Retinal pigment epithelial cell (primary cell): ENCODE data around the gene ENO4.

Source experiments
- DNase-seq: peaks from one replicate; pipeline ENCODE4 v3.0.0-alpha.2; 2010; ENCODE audit warnings: low read depth
- H3K4me3 ChIP-seq: 2 replicates; pipeline ENCODE4 v1.5.1; 2011; ENCODE audit warnings: mild to moderate bottlenecking, low read length, control low read depth, moderate library complexity
- CTCF ChIP-seq: conservative IDR thresholded peaks from 2 replicates; pipeline ENCODE4 v1.5.1; 2011; ENCODE audit warnings: low read depth, low read length, control low read depth, inconsistent platforms

Gene ENO4

GRCh38 chr10:116912162-116912561, 62.9 kb downstream of the ENO4 start:
- no peak for TF ChIP-seq CTCF
- DNase-seq = no peak
- H3K4me3 ChIP-seq = no peak overlapping the region

DNA sequence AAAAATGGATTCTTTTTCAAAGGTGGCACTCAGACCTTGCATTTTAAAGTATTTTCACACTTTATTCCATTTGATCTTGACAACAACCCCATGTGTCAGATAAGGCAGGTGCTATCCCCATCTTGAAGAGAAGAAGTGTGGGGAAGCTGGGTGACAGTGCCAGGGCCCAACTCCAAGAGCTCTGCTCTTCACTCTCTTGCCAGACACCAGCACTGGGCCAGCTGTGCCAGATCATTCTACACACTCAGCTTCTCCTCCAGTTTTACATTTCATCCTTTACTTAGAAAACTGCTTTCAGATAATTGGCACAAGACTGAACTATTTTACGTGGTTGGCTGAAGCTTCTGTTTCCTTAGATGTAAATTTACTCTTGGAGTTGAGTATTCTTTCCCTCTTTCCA, 64.4 kb downstream of the ENO4 start:
- no peak overlapping the region for H3K4me3 ChIP-seq
- DNase-seq = no peak
- TF ChIP-seq CTCF = no peak

DNA sequence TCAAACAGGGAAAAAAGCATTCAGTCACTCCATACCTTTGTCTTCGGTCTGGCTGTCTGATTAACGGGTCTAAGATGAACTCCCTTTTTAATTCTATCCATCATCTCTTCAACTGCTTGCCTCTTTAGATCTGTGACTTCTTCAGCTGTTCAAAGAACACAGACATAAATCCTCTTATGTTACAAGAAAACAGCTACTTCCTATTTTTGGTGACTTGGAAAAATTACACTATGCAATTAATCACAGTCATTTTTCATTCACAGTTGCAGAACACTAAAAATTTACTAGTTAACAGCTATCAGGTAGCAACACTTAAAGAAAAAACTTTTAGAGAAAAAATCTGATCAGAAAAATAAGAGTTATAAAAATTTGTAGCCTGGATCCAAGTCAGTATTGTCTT, 66.0 kb downstream of the ENO4 start:
- no peak for DNase-seq
- no peak for TF ChIP-seq CTCF
- no peak overlapping the region for H3K4me3 ChIP-seq

DNA sequence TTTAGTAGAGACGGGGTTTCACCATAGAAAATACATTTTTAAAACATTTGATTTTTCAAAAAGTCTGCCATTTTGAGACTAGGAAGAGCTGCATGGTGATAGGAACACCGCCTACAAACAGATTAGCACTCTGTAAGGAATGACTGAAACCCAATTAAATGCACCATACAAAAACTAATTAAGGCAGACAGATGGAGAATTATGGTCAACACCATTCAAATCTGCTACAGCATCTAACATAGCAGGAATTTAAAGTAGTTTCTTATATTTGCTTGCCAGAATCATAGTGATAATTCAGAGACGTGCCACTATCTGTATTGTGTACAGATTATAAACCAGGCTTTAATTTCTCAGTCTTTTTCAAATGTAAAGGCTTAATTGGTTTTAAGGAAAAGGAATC, 68.2 kb downstream of the ENO4 start:
- no peak overlapping the region for H3K4me3 ChIP-seq
- no peak for TF ChIP-seq CTCF

DNA sequence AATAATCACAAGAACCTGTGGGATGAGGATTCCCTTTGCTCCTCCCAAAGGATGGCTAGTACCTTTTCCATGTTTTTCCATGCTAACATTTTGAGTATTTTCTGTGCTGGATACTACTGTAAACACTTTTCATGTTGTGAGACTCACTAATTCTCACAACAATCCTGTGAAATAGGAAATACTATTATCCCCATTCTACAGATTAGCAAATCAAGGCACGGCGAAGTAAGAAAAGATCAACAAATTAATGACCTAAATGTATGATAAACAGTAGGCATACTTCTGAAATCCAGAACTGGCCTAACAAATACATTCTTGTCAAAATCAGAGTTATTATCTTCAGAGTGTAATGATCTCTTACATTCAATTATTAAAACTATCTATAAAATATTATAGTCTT, 69.3 kb downstream of the ENO4 start:
- H3K4me3 ChIP-seq = no peak overlapping the region
- DNase-seq = no peak
- no peak for TF ChIP-seq CTCF

More for the DNA sequence above, 68.2 kb downstream of the ENO4 start:
- DNase-seq = no peak

- no peak for DNase-seq
- H3K4me3 ChIP-seq = no peak overlapping the region
- TF ChIP-seq CTCF = no peak
Observed at GRCh38 chr10:116919164-116919563, 69.9 kb downstream of the ENO4 start.

GRCh38 chr10:116919706-116920105, 70.4 kb downstream of the ENO4 start:
- no peak for TF ChIP-seq CTCF
- no peak for DNase-seq
- H3K4me3 ChIP-seq = no peak overlapping the region
